GM20431 (cell line): ENCODE data around the gene DCLK1.

Source experiments
- in situ Hi-C: fragments of 300-500 bp; cut with MseI, MboI; formaldehyde crosslinking; loops from one replicate; pipeline ENCODE4 v1.15.0; 2020; ENCODE audit warnings: low sequenced_read_pairs; ENCODE audit not compliant: unreplicated experiment

DCLK1 gene

DNA sequence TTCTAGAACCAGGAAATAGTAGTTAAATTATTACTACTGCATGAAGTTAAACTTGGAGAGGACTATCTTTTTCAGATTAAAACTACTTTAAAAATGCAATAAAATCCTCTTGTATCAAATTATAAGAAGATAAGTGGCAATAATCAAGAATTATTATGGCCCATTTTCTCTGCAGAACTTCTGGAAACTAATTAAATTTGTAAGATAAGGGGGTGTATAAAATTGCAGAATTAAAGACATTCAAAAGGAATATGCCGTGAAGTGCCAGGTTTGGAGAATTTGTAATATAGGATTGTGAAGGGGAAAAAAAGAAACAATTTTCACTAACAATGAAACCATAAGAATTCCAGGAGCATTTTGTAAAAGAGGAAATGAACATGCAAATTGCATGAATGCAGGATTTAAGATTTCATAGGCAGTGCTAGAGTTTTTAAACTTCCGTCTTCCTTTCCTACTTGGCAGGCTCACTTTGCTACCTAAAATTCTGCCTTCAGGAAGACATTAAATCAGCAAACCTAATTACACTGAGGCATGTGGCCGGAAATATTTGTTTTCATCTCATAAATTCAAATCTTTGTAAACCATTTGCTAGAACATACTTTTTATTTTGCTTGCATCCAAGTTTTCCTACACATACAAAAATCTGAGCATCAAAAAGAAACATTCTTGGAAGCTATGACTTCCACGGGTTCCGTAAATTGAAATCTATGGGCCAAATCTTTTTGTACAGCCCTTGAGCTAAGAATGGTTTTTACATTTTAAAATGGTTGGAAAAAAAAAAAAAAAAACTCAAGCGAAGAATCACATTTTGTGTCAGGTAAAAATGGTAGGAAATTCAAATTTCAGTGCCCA, 166.9 kb downstream of the DCLK1 start:
- in situ Hi-C loops, result no loop called here

DNA sequence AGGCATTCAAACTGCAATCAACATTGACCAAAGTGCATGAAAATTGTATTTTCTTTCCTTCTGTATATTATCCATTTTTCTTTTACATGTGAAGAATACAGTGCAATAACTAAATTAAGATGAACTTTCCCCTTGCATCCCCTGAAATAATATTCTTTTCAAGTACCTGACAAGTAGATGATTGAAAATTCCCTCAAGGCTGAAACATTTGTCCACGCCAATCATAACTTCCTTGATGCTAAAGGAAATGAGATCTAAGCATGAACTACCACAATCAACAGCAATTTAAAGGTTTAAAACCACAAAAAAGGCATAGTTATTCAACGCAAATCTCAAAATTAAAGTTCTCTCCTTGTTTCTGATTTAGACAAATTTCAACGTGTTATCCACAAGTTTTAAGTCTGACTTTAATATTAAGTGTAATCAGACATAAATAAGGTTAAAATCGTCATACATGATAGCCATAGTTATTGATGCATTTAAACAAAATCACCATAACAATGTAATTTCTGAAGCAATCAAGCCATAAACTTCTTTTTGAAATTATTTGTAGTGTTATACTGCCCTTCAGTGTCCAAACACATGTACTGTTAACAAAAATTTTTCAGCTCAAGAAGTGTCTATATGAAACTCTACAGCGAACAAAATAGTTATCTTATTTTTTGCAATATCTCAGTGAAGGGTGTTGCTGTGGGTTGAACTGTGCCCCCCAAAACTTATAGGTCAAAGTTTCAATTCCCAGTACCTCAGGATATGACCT, 169.5 kb downstream of the DCLK1 start:
- in situ Hi-C loops, result no loop called here

DNA sequence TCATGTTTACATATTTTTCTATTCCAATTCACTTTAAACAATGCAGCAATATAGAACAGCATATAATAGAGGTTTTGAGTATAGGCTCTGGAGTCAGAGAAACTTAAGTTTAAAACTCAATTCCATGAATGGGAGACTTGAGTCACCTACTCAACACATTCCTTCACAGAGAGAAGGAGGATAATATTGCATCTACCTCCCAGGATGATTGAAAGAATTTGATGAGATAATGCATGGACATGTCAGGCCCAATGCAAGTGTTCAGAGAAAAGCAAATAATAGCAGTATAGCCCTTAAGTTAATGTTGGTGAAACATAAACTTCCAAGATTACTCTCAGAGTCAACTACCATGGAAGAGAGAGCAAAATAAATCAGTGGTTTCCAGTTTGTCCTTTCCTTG, 170.2 kb downstream of the DCLK1 start:
- in situ Hi-C loops, result no loop called here

DNA sequence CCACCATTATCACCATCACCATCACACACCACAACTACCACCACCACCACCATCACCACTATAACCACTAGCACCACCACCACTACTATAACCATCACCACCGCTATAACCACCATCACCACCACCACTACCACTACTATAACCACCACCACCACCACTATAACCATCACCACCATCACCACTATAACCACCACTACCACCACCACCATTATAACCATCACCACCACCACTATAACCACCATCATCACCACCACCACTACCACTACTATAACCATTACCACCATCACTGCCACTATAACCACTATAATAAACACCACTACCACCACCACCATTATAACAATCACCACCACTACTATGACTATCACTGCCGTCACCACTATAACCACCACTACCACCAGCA, 173.2 kb downstream of the DCLK1 start:
- in situ Hi-C loops, result no loop called here

DNA sequence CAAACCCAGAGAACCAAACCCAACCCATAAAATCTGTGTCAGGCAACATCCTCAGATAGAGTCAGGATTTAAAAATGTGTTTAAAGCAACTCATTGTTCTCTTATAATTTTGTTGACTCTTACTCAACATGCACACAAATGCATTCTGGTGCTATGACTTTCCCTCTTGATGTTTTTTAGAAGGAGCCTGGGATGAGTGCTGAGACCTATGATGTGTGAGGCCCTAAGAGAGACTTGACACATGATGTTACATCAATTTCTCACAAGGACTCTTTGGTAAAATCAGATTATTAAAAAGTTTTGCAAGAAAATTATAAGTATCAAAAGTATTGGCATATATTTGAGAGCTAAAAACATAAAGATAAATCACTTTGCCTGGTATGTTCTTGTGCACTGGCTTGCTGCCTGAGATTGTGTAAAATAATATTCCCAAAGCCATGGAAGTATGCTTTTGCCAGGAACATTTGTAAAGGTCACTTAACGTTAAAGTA, 173.9 kb downstream of the DCLK1 start:
- in situ Hi-C loops, result no loop called here

DNA sequence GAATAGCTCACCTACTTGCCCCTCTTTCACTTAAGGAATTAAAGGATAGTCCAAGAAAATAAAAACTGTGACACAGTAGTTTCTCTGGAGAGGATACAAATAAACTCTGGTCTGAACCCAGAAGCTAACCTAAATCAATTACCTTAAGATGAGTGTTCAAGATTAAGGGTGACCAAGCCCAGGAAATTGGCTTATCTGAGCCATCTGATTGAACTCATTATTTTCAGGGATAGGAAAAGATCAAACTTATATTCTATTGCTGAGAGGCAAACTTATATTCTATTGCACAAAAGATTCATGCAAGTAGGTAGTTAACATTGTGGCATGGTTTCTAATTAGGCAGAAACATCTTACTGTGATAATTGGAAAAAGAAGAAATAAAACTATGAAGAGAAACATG, 175.1 kb downstream of the DCLK1 start:
- in situ Hi-C loops, result no loop called here

DNA sequence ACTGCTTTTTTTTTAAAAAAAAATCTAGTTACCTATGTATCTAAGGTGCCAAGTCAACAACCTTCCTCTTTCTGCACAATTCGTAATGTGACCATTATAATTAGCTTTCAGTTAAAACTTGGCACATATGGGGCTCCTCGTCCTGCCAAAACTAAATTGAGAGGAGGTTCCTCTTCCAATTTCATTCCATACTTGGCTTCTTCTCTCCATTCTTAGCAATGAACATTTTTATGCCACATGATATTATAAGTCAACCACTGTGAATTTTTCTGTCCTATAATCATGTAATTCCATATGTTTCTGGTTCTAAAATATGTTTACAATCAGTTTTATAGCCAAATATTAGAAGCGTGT, 177.0 kb downstream of the DCLK1 start:
- in situ Hi-C loops, result no loop called here

DNA sequence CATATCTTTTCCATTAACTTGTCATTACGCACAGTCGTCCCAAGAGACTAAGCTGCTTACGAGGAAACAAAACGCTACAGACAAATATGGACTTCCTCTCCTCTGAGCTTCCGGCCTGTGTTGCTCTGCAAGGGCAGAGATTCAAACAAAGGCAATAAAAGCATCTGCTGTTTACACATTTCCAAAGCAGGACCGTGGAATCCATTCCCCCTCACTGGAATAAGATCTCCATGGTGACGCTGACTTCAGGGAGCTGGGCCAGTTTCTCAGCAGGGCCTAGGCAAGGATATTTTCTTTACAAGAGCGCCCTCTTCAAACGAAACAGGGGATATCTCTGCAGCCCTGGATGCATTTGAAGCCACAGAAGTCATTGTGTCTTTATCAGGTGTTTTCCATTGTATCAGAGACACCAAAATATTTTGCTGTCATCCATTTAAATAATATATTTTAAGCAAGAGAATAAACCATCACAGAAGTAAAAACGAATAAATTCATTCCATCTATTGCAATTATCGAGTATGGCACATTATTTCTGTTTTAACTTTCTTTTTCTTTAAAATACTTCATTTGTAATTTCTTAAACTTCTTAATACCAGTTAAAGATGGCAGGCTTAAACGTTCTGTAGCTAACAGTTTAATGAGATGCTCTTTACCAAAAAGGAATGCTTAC, 177.5 kb downstream of the DCLK1 start:
- in situ Hi-C loops, result no loop called here

DNA sequence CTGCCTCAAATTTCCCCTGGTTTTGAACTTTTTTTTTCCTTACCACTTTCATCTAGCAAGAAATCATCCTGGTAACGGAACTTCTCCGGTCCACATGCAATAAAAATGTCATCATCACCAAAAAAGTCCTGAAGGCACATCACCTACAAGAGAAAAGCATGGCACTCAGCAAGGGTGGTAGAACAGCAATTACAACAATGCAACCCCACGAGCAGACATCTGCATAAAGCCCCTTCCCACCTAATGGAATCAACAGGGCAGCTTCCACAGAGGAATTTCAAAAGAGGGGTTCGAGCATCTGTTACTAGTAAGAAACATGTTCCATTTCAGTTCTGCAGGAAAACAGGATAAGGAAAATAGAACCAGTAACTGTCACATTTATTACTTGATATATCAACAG, 183.9 kb downstream of the DCLK1 start:
- in situ Hi-C loops, result no loop called here

DNA sequence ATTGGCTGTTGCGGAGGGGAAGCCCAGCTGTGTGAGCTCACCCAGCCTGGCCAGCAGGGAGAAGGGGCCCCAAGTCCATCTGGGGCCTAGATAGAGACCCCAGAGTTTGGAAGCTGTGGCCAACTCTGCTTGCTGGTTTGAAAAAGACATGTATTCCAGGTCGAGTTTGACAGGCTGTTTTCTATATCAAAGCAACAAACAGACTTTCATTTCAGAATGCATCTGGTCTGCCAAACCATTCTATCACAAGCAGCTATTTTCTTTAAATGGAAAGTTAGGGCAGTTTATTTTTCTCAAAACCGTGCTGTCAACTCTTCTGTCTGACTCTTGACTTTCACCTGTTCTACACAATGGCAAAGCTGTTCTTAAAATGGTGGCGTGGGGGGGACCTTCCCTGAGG, 185.8 kb downstream of the DCLK1 start:
- in situ Hi-C loops, result no loop called here

DNA sequence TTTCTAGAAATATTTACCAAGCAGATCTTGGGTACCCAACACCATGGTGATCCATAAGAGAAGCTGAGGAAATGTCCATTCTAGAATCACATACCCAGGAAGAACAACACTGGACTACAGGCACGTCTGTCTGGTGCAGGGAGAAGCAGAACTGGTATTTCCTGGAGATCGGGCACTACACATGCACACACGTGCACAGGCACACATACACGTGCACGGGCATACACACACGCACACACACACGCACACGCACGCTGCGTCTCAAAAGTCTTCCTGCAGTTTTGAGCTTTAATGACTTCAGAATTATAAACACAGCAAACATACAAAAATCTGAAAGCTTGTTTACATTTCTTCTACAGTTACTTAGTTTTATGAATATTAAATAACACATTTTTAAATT, 189.8 kb downstream of the DCLK1 start:
- in situ Hi-C loops, result no loop called here

DNA sequence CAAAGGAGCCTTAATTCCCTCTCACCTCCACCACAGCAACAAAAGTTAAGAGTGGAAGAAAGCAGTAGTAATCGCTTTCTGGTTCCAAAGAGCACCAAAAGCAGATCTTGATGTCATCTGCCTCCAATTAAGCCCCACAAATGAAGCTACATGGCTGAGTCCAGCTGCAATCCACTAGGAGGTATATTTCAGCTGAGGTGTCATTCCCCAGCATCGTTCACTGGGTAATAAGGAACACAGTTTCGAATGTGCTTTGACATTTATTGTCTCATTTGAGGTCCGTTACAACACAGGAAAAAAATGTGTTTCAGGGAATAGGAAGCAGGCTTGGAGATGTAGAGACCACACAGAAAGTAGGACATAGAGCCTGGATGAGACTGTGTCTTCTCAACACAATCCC, 190.4 kb downstream of the DCLK1 start:
- in situ Hi-C loops, result no loop called here

DNA sequence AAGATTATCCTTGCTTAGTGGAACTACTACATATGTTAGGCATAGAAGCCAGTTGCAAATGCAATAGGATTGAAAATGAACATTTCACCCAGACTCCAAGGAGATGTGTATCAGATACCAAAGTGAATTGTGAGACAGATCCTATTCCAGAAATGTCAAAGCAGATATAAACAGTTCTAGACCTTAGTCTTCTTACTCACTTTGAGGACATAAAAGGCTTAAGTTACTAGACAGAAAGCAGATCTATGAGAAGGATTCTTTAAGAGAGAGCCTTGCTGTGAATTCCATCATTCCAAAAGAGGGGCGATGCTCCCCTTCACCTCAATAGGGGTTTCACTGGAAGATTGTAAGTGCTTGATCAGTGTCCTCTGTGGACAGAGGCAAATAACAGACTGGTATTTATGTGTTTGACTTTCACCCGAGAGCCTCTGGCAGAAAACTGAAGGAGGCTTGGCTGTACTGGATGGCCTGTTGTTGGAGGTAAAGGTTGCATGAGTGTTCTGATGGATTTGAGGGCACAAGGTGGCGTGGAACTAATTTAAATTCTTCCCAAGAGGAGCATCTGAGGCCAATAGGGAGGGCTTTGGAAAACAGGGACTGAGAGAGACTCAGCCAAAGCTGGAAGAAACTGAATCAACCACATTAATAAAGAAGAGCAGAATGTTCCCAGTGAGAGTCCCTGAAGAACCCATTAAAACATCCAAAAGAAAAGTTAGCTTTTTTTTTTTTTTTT, 194.8 kb downstream of the DCLK1 start:
- in situ Hi-C loops, result no loop called here

DNA sequence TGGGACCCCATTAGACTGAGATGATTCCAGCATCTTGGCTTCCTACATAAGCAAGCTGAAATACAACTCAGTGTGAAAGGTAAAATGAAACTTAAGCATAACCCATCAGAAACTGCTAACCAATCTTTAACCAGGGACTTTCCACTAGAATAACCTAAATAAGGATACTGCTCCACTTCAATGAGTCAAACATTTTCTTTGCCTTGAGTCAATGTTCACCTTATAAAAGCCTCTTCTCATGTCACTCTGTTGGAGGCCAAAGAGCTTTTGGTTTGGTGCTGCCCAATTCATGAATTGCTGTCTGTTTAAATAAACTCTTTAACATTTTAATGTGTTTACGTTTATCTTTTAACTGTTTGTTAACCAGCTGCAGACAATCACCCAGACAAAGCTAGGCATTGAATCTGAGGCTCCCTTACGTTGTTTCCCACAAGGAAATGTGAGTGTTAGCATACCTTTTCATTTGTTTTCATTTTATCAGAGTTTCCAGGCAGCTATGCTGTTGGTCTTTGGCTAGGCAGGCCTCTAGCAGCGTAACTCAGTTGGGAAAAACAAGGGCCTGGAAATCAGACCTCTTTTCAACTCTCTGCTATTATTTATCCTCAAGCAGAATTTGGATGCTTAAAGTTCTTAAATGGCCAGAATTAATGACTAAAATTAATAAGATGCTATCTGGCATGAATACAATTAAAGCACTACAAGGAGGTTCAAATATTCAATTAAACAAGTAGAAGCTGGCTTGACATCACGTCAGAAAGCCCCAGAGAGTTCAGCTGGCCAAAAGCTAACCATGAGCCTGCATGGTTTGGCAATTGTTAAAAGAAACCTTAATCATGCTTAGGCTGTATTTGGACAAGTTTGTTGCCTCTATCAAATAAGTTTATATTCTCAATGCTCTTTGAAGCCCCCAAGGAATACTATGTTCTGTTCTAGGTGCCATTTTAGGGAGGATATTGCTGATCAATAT, 200.2 kb downstream of the DCLK1 start:
- in situ Hi-C loops, result no loop called here

DNA sequence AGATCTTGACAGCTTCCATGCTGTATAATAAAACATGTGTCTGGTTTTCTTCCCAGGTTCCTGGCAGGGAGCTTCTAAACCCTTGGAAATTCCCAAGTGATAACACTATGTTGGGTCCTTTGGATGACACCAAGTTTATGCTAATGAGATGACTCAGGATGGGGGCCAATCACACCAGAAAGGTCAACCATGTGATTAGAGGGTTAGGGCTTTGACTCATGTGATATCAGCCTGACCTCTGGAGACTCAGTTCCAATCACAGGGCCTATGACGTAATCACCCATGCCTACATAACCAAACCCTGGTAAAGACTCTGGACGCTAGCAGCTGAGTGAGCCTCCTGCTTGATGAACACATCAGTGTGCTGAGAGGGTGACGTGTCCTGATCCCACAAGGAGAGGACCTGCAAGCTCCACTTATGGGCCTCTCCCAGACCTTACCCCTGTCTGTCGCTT, 203.6 kb downstream of the DCLK1 start:
- in situ Hi-C loops, result no loop called here

DNA sequence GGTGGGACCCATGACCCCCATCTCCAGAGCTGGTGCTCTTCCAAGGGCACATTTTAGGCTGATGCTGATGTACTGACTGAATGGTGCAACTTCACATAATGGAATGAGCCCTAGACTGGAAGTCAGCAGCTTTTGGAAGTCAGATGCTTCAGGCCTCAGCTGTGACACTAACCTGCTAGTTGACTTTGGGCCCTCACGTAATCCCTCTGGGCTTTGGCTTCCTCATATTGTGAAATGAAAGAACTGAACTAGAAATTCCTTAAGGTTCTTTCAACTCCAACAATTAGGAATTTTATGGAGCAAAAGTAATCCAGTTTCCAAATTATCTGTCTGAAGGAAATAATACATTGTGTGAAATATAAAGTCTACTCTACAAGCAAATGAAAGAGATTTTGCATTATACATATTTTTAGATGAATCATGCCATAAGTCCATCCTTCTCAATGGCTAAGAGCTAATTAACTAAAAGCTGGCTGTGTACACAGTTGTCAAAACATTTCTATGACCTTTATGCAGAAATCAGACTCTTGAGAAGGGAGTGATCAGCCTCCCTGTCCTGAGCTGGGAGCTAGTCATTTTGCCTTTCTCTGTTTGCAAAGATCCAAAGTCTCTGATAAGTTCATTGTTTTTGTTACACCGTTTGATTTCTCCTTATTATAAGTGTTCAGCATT, 204.2 kb downstream of the DCLK1 start:
- in situ Hi-C loops, result no loop called here

DNA sequence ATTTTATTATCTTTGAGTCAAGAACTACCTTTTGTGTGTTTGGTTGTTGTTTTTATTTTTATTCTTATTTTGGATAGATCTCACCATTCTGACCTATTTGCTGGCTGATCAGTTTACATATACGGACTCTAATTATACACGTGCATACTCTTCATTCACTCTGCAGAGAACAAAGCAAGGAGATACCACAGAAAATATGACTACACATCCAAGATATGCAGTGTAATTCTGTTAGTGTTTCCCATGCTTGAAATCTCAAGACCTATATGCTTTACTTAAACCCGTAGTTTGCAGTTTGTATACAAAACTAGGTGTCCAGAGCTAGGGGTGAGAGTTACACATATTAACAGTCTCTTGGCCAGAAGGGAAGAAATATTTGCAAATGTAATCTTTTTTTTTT, 205.5 kb downstream of the DCLK1 start:
- in situ Hi-C loops, result no loop called here

DNA sequence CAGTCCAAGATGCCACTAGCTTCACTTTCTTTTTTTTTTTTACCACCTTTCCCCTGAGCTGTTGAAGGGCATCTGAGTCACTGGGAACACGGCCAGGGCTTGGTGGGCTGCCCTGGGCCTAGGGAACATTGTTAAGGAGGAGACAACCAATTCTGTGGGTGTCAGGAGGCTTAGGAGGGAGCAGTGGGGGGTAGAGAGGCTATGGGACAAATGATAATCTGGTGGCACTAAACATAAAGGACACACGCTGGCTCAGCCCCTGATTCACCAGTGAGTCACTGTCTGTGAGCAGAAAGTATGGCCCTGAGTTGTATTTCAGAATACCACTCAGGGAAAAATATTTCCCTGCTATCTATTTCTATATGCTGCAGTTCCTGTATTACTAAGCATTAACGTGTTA, 207.8 kb downstream of the DCLK1 start:
- in situ Hi-C loops, result no loop called here

DNA sequence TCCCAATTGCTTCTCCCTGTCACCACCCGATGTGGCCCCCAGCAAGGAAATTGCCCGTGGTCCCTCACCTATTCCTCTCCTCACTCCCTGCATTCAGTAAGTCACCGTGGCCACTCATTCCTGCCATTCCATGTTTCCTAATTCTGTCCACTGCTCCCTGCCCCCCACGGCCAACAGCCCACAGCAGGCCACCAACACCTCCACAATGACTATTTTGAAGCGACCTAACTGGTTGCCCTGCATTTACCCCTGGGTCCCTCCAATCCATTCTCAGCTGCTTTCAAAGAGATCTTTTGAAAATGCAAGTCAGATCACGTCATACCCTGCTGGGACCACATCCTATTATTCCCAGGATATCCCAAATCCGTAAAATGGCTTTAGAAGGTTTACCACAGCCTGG, 210.4 kb downstream of the DCLK1 start:
- in situ Hi-C loops, result no loop called here
